Activated CD4-positive, alpha-beta T cell treated with anti-CD3 and anti-CD28 coated beads, Interleukin-2, amount 10 ng/mL, durations not matched to agents 7 days and 5 days (primary cell): ENCODE data around the gene ARHGAP6. TPM values are rescaled to one million over a fixed set of nuclear protein-coding genes. Genes with fewer than 3 reads are reported as not detected.

Source experiments
- CTCF ChIA-PET: fragments of 350-600 bp; sonication (Branson Sonifier 250); formaldehyde crosslinking; loops from one replicate; lab custom pipeline; 2021; ENCODE audit warnings: antibody characterized with exemption; lab: Charles Lee
- POLR2A ChIA-PET: fragments of 350-600 bp; sonication (Branson Sonifier 250); formaldehyde crosslinking; loops from one replicate; lab custom pipeline; 2021; ENCODE audit warnings: antibody characterized with exemption; lab: Charles Lee
- DNase-seq: peaks from one replicate; pipeline ENCODE4 v3.0.0-alpha.2; 2020
- H3K27ac Mint-ChIP-seq: one replicate; pipeline ENCODE4 v1.8.0; 2021; ENCODE audit warnings: mild to moderate bottlenecking, moderate library complexity, mixed read lengths
- H3K27me3 Mint-ChIP-seq: one replicate; pipeline ENCODE4 v1.8.0; 2021; ENCODE audit warnings: mixed read lengths
- H3K36me3 Mint-ChIP-seq: one replicate; pipeline ENCODE4 v1.8.0; 2021; ENCODE audit warnings: low read depth, mixed read lengths
- H3K4me1 Mint-ChIP-seq: one replicate; pipeline ENCODE4 v1.8.0; 2021; ENCODE audit warnings: mixed read lengths
- H3K4me3 Mint-ChIP-seq: one replicate; pipeline ENCODE4 v1.8.0; 2021; ENCODE audit warnings: mild to moderate bottlenecking, moderate library complexity, mixed read lengths
- H3K9me3 Mint-ChIP-seq: one replicate; pipeline ENCODE4 v1.8.0; 2021; ENCODE audit warnings: mixed read lengths
- total RNA-seq, 2 experiments: library from RNA; stranded (reverse); gene quantifications; one replicate each; pipeline ENCODE4 v1.2.3, GENCODE V29; 2021

ARHGAP6 gene
- total RNA-seq, 2 experiments from 2014 or later = not detected

DNA sequence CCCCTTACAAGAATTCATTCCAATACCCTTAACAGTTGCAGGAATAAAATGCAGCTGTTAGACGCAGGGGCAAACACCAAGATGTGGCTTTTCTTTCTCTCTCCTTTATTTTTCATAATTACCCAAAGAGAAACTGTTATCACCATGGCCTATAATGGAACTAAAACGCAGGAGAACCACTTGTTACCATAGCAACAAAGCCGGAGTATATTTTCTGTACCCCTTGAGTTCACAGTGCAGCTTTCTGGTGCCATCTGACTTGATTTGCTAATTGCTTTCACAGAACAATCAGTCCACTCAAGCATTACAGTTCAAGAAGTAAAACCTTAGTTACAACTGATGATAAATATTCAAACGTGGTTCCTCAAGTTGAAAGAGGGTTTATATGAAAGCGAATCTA lies 214.6 kb downstream of the ARHGAP6 start:
- CTCF ChIA-PET = no interaction called here
- Mint-ChIP-seq H3K36me3 (no peaks in the 10 kb centered on the region), H3K4me3 (no peak overlapping the region), H3K9me3 (no peaks in the 10 kb centered on the region), H3K27ac (no peak overlapping the region), H3K27me3 (no peaks in the 10 kb centered on the region), H3K4me1 (no peaks in the 10 kb centered on the region)
- POLR2A ChIA-PET = no interaction called here
- DNase-seq = no peak

DNA sequence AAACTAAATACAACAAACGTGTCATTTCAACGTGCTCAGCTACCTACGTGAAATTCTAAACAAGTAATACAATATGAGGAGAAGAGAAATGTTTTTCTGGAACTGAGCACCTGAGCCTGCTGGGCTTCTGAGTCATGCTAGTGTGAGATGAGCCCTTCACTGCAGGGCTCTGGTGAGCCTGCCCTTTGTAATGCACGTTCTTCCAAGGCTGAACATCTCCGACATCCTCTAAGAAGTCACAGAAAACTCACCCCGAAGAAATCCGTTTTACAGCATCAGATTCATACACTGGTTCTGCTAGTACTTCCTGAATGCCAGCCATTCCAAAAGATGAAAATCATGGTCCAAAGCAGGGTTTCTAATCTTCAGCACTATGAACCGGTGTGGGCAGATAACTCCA lies 215.4 kb downstream of the ARHGAP6 start:
- H3K4me3 Mint-ChIP-seq = no peak overlapping the region
- H3K27me3 Mint-ChIP-seq = no peaks in the 10 kb centered on the region
- CTCF ChIA-PET = interaction anchor here (1.5 kb wide), 1 partner anchor 8 kb away, joined by 4 read pairs; no protein-coding TSS in a partner anchor
- no peak overlapping the region for H3K27ac Mint-ChIP-seq
- POLR2A ChIA-PET = no interaction called here
- no peaks in the 10 kb centered on the region for H3K36me3 Mint-ChIP-seq
- no peak for DNase-seq
- H3K4me1 Mint-ChIP-seq = no peaks in the 10 kb centered on the region
- no peaks in the 10 kb centered on the region for H3K9me3 Mint-ChIP-seq

DNA sequence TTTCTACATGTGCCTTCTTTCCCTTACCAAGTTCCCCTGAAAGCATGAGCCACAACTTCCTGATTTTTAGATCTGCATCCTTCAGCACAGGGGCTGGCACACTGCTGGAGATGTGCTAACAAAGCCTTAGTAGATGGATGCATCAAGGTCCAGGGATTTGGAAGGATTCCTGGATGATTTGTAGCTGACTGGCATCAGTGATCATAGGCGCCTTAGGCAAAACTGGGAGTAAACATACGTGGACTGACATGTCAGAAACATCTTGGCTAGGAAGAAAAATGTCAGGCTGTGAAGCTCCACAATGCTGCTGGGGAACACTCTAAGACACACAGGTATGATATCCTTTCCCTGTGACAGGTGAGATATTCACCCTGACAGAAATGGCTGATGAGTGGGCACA lies 216.1 kb downstream of the ARHGAP6 start:
- CTCF ChIA-PET = interaction anchor here (1.5 kb wide), 1 partner anchor 9 kb away, joined by 4 read pairs; no protein-coding TSS in a partner anchor
- POLR2A ChIA-PET = no interaction called here
- H3K27ac Mint-ChIP-seq = no peak overlapping the region
- no peaks in the 10 kb centered on the region for H3K36me3 Mint-ChIP-seq
- no peak overlapping the region for H3K4me3 Mint-ChIP-seq
- H3K4me1 Mint-ChIP-seq = no peaks in the 10 kb centered on the region
- no peaks in the 10 kb centered on the region for H3K9me3 Mint-ChIP-seq
- DNase-seq = no peak
- H3K27me3 Mint-ChIP-seq = no peaks in the 10 kb centered on the region

DNA sequence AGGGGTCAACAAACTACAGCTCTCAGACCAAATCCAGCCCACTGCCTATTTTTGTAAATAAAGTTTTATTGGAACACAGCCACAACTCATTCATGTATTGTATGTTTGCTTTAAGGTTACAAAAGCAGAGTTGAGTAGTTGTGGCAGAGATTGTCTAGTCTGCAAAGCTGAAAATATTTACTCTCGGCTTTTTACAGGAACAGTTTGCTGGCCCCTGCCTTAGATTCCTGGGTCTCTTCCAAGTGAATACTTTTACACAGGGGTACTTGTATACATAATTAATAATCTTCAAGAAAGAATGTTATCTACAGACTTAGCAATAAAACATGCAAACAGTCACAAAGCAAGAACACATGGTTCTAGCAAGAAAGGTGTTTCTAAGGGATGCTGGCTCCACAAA lies 218.3 kb downstream of the ARHGAP6 start:
- CTCF ChIA-PET = no interaction called here
- Mint-ChIP-seq H3K27me3 (no peaks in the 10 kb centered on the region), H3K27ac (no peak overlapping the region), H3K36me3 (no peaks in the 10 kb centered on the region), H3K4me1 (no peaks in the 10 kb centered on the region), H3K4me3 (no peak overlapping the region), H3K9me3 (no peaks in the 10 kb centered on the region)
- DNase-seq = no peak
- POLR2A ChIA-PET = no interaction called here

DNA sequence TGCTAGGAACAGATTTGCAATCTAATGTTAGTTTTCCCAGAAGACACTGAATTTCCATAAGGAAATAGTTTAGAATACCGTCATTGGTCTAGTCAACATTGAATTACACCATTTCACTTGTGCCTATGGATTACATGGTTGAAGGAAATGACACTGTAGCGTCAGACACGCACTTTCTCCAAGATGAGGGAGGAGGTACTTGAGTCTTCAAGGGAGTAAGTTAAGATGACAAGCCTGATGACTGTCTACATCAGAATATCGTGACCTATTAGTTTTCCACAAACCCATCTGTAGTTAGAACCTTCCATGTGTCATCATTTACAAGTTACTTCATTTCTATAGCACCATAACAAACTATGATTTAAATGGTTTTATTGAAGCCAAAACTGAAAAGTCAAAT lies 218.8 kb downstream of the ARHGAP6 start:
- no peaks in the 10 kb centered on the region for H3K36me3 Mint-ChIP-seq
- no peaks in the 10 kb centered on the region for H3K4me1 Mint-ChIP-seq
- no peak overlapping the region for H3K27ac Mint-ChIP-seq
- H3K27me3 Mint-ChIP-seq = no peaks in the 10 kb centered on the region
- no peak overlapping the region for H3K4me3 Mint-ChIP-seq
- POLR2A ChIA-PET = no interaction called here
- CTCF ChIA-PET = no interaction called here
- DNase-seq = no peak
- H3K9me3 Mint-ChIP-seq = no peaks in the 10 kb centered on the region

DNA sequence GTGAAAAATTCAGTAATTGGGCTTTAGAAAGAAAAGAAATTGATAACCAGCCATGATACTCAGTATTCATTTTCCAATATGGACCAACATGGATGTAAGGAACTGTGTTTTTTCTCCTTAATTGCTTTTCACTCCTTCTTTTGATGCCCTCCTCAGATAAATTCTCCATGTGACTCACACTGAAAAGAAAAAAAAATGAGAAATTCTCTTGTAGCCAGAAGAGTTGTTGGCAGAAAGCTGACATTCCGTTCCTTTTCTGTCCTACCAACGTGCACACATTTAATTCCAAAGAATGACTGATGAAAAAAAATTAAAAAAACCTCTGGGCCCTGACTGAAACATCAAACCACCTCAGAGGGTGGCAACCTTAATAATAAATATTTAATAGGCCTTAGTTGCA lies 219.4 kb downstream of the ARHGAP6 start:
- no peak overlapping the region for H3K4me3 Mint-ChIP-seq
- ChIA-PET CTCF (no interaction called here), POLR2A (no interaction called here)
- no peaks in the 10 kb centered on the region for H3K4me1 Mint-ChIP-seq
- H3K27ac Mint-ChIP-seq = no peak overlapping the region
- no peak for DNase-seq
- no peaks in the 10 kb centered on the region for H3K27me3 Mint-ChIP-seq
- H3K36me3 Mint-ChIP-seq = no peaks in the 10 kb centered on the region
- H3K9me3 Mint-ChIP-seq = no peaks in the 10 kb centered on the region

DNA sequence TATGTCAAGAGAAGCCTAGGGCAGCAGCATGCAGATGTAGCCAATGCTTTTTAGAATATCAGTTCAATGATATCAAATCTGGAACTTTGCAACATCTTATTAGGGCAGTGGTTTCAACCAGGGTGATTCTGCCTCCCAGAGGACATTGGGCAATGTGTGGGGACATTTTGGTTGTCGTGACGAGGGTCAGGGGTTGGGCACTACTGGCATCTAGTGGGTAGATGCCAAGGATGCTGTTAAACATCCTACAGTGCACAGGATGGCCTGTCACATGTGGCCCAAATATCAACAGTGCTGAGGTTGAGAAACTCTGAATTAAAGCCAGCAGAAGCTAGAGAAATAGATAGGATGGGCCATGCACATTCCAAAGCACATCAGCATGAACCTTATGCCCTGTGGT lies 220.2 kb downstream of the ARHGAP6 start:
- CTCF ChIA-PET = no interaction called here
- POLR2A ChIA-PET = no interaction called here
- Mint-ChIP-seq H3K36me3 (no peaks in the 10 kb centered on the region), H3K4me3 (no peak overlapping the region), H3K27me3 (no peaks in the 10 kb centered on the region), H3K27ac (no peak overlapping the region), H3K4me1 (no peaks in the 10 kb centered on the region), H3K9me3 (no peaks in the 10 kb centered on the region)
- no peak for DNase-seq

DNA sequence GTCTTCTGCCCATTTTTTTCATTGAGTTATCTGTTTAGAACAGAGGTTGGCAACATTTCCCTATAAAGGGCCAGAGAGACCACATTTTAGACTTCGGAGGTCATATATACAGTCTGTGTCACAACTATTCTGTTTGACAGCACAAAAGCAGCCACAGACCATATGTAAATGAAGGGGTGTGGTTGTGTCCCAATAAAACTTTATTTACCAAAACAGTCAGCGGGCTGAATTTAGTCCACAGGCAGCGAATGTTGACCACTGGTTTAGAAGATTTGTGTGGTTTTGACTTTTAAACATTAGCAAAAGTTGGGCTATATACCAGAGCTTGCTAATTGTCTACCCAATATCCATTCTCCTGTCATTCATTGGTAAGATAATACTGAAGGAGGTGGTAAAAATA lies 221.7 kb downstream of the ARHGAP6 start:
- Mint-ChIP-seq H3K9me3 (no peaks in the 10 kb centered on the region), H3K36me3 (no peaks in the 10 kb centered on the region)
- POLR2A ChIA-PET = no interaction called here

DNA sequence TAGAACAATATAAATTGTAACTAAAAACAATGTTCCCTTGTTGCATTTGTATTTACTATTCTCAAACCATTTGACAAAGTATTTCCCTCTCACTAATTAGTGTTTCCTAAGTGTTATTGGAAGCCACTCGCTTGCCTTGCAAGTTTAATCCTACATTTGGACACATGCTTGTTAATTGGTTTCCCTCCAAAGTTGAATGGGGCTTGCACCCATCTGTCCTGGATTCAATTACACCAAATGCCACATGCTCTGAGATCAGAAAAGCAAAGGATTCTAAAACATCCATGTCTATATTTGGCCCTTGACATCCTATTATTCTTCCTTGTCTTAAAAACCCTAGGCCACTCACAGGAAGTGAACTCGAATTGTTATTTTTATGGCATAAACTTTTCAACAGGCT lies 225.9 kb downstream of the ARHGAP6 start:
- H3K36me3 Mint-ChIP-seq = no peaks in the 10 kb centered on the region
- H3K9me3 Mint-ChIP-seq = no peaks in the 10 kb centered on the region
- H3K27ac Mint-ChIP-seq = no peak overlapping the region
- DNase-seq = no peak
- H3K4me1 Mint-ChIP-seq = no peaks in the 10 kb centered on the region
- H3K4me3 Mint-ChIP-seq = no peak overlapping the region
- ChIA-PET POLR2A (no interaction called here), CTCF (no interaction called here)
- no peaks in the 10 kb centered on the region for H3K27me3 Mint-ChIP-seq

More for the DNA sequence above, 221.7 kb downstream of the ARHGAP6 start:
- Mint-ChIP-seq H3K27ac (no peak overlapping the region), H3K4me1 (no peaks in the 10 kb centered on the region), H3K4me3 (no peak overlapping the region), H3K27me3 (no peaks in the 10 kb centered on the region)
- CTCF ChIA-PET = no interaction called here
- DNase-seq = no peak

DNA sequence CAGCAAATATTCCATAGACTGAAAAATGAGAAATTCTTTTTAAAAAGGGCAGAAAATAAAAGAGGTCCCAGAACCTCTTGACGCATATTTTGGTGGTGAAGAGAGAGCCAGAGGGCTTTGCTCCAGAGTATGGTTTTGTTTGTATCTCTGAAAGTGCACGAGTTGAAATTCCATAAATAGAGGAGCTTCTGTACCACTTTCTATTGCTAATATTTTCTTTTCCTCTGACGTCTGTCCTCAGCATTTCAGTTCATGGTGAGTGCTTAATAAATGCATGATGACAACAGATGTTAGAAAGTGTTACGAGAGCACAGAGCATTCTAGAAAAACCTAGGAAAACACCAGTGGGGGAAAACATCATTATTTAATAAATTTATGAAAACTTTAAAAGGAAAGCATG lies 227.0 kb downstream of the ARHGAP6 start:
- CTCF ChIA-PET = no interaction called here
- H3K27ac Mint-ChIP-seq = no peak overlapping the region

DNA sequence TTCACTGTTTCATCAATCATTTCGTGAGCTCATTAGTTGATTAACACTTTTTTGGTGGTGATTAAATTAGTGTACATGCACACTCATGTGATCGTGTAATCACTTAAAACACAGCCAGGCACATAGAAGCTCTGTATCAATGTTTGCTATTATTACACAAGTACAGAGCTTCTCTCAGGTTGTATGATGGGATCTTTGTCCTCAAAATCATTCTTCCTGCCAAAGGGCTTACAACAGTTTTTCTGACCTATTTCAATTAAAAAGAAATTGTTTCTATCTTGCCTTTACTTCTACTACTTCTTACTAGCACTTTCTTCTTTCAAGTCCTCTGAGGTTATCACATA lies 227.4 kb downstream of the ARHGAP6 start:
- no peaks in the 10 kb centered on the region for H3K4me1 Mint-ChIP-seq
- H3K4me3 Mint-ChIP-seq = no peak overlapping the region
- H3K9me3 Mint-ChIP-seq = no peaks in the 10 kb centered on the region
- DNase-seq = no peak
- H3K27me3 Mint-ChIP-seq = no peaks in the 10 kb centered on the region
- CTCF ChIA-PET = no interaction called here
- POLR2A ChIA-PET = no interaction called here
- H3K27ac Mint-ChIP-seq = no peak overlapping the region
- H3K36me3 Mint-ChIP-seq = no peaks in the 10 kb centered on the region

More for the DNA sequence above, 227.0 kb downstream of the ARHGAP6 start:
- no peak for DNase-seq
- no peaks in the 10 kb centered on the region for H3K4me1 Mint-ChIP-seq
- no peak overlapping the region for H3K4me3 Mint-ChIP-seq
- POLR2A ChIA-PET = no interaction called here
- no peaks in the 10 kb centered on the region for H3K36me3 Mint-ChIP-seq
- H3K9me3 Mint-ChIP-seq = no peaks in the 10 kb centered on the region
- no peaks in the 10 kb centered on the region for H3K27me3 Mint-ChIP-seq

DNA sequence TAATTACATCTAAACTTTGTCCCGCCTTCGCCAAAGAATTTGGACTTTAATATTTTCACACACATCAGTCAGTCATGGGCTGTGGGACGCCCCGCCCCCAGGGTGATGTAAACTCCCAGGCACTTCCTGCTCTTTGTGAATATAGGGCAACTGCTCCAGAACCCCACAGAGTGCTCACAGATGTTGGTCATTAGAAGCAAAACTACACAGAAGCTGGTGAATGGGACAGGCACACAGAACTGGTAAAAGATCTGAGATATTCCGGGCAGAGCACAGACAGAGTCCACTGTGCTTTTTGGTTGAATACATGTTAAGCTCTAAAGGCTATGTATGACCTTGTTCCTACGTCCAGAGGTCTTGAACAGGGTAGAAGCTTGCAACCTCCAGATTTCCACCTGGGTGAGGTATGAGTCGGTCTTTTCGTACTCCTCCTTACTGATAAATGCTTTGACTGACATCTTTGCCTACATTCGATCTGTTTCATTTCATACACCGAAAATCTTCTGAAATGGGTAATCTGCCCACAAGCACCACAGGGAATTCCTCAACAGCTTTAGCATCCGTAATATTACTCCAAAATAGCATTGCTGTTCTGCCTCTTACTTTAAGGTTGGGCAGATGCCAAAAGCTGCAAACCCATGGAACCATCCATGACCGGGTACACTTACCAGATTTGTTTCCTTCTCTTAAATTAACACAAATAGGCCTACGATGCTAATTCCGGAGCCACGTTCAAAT lies 227.9 kb downstream of the ARHGAP6 start:
- H3K36me3 Mint-ChIP-seq = no peaks in the 10 kb centered on the region
- no peak for DNase-seq
- no peaks in the 10 kb centered on the region for H3K9me3 Mint-ChIP-seq
- no peak overlapping the region for H3K4me3 Mint-ChIP-seq
- no peaks in the 10 kb centered on the region for H3K27me3 Mint-ChIP-seq
- no peak overlapping the region for H3K27ac Mint-ChIP-seq
- ChIA-PET POLR2A (no interaction called here), CTCF (no interaction called here)
- no peaks in the 10 kb centered on the region for H3K4me1 Mint-ChIP-seq

DNA sequence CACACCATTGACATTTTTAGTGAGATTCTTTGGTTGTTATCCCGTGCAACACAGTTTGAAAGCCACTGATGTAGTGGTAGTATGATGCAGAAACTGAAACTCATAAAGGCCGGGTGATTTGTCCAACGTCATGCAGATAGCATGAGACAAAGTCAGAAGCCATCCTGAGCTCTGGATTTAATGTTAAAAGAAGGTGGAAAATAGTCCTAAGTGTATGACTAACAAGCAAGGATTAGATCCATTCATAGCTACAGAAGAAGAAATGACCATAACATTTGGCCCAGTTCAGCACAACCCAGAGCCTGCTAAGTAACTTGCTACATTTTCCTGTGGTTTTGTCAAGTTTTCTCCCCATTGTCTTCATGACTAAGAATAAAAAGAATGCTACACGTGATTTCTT lies 230.2 kb downstream of the ARHGAP6 start:
- no peak overlapping the region for H3K27ac Mint-ChIP-seq
- no peaks in the 10 kb centered on the region for H3K36me3 Mint-ChIP-seq
- CTCF ChIA-PET = interaction anchor here (0.6 kb wide), 1 partner anchor 401 kb away, joined by 3 read pairs; no protein-coding TSS in a partner anchor
- DNase-seq = no peak
- no peaks in the 10 kb centered on the region for H3K27me3 Mint-ChIP-seq
- no peaks in the 10 kb centered on the region for H3K4me1 Mint-ChIP-seq
- no peaks in the 10 kb centered on the region for H3K9me3 Mint-ChIP-seq
- no peak overlapping the region for H3K4me3 Mint-ChIP-seq
- POLR2A ChIA-PET = no interaction called here

DNA sequence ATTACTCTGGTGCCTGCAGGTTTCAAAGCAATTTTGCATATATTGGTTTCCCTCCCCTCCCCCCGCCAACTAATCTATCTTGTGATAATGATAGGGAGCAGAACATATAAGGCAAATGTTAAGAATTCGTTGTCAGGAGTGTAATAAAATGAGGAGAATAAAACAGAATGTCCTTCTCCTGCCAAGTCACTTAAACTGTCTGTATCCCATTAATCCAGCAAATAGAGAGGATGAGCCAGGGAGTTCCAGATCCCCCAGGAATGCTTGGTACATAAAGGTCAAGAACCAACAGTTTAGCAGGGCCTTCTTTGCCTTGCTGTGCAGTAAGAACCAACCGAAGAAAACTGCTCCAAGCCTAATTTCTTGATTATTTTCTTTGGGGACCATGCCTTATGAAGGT lies 231.1 kb downstream of the ARHGAP6 start:
- CTCF ChIA-PET = no interaction called here
- H3K27me3 Mint-ChIP-seq = no peaks in the 10 kb centered on the region

More for the DNA sequence above, 231.1 kb downstream of the ARHGAP6 start:
- no peak overlapping the region for H3K4me3 Mint-ChIP-seq
- POLR2A ChIA-PET = no interaction called here
- H3K4me1 Mint-ChIP-seq = no peaks in the 10 kb centered on the region
- DNase-seq = no peak
- no peak overlapping the region for H3K27ac Mint-ChIP-seq
- no peaks in the 10 kb centered on the region for H3K9me3 Mint-ChIP-seq
- H3K36me3 Mint-ChIP-seq = no peaks in the 10 kb centered on the region
